K562 (cell line): Measurements from ENCODE around the gene AMIGO3.

ENCODE experiments used
- ARHGAP35 ChIP-seq: fragments of 450-650 bp; IDR thresholded peaks from 2 replicates; pipeline ENCODE4 v1.6.1; 2018; ENCODE audit not compliant: partially characterized antibody
- ATF3 ChIP-seq, 2 experiments: fragments of 450-650 bp in 1 of 2; sonication (generic) in 1 of 2; formaldehyde crosslinking in 1 of 2; IDR thresholded peaks in 1 of 2; conservative IDR thresholded peaks in 1 of 2; 2 replicates each; pipeline versions ENCODE4 v1.6.1 to v1.8.1; 2016 to 2023; ENCODE audit warnings: mild to moderate bottlenecking in 2 of 2, moderate library complexity in 2 of 2, inconsistent platforms in 1 of 2, missing genetic modification reagents in 1 of 2
- ATF6 ChIP-seq: sonication (generic); formaldehyde crosslinking; IDR thresholded peaks from 2 replicates; pipeline ENCODE4 v1.4.0; 2020; ENCODE audit warnings: mild to moderate bottlenecking, missing genetic modification reagents
- BHLHE40 ChIP-seq: IDR thresholded peaks from 2 replicates; pipeline ENCODE4 v1.6.1; 2011; ENCODE audit warnings: low read length, improper control_type of control experiment
- CTCF ChIP-seq, 3 experiments: IDR thresholded peaks in 2 of 3; conservative IDR thresholded peaks in 1 of 3; 2 replicates each; pipeline ENCODE4 v1.5.1; 2011 to 2012; ENCODE audit warnings: low read length in 3 of 3, mild to moderate bottlenecking in 3 of 3, control low read depth in 2 of 3, improper control_type of control experiment in 1 of 3, inconsistent platforms in 1 of 3, low read depth in 1 of 3, mixed read lengths in 1 of 3, moderate library complexity in 1 of 3; ENCODE audit not compliant: insufficient read depth in 2 of 3
- DEAF1 ChIP-seq: fragments of 450-650 bp; formaldehyde crosslinking; IDR thresholded peaks from 2 replicates; pipeline ENCODE4 v1.4.0; 2020; ENCODE audit warnings: mild to moderate bottlenecking, moderate library complexity
- NCOA1 ChIP-seq: fragments of 450-650 bp; IDR thresholded peaks from 2 replicates; pipeline ENCODE4 v1.6.1; 2016; ENCODE audit warnings: low read depth
- TRIM24 ChIP-seq, 2 experiments: fragments of 450-650 bp; IDR thresholded peaks; 2 replicates each; pipeline ENCODE4 v1.6.1; 2016
- ZFP36 ChIP-seq: fragments of 150-350 bp; IDR thresholded peaks from 2 replicates; pipeline ENCODE4 v1.6.1; 2018; ENCODE audit warnings: low read length, low read depth; ENCODE audit not compliant: partially characterized antibody
- TF ChIP-seq, protein P1 (sequence below): fragments of 250-450 bp; sonication (Bioruptor Pico); IDR thresholded peaks from 2 replicates; pipeline ENCODE4 v1.8.0; 2022; ENCODE audit warnings: moderate library complexity, mild to moderate bottlenecking, inconsistent platforms
- TF ChIP-seq, protein P2 (sequence below): sonication (generic); formaldehyde crosslinking; IDR thresholded peaks from 2 replicates; pipeline ENCODE4 v1.8.1; 2022; ENCODE audit warnings: missing genetic modification reagents
- TF ChIP-seq, protein P3 (sequence below), 2 experiments: fragments of 450-650 bp; formaldehyde crosslinking in 1 of 2; IDR thresholded peaks; 2 replicates each; pipeline versions ENCODE4 v1.4.0 to v1.6.1; 2014 to 2020; ENCODE audit warnings: mild to moderate bottlenecking in 2 of 2, borderline replicate concordance in 1 of 2, low read depth in 1 of 2

DNA sequence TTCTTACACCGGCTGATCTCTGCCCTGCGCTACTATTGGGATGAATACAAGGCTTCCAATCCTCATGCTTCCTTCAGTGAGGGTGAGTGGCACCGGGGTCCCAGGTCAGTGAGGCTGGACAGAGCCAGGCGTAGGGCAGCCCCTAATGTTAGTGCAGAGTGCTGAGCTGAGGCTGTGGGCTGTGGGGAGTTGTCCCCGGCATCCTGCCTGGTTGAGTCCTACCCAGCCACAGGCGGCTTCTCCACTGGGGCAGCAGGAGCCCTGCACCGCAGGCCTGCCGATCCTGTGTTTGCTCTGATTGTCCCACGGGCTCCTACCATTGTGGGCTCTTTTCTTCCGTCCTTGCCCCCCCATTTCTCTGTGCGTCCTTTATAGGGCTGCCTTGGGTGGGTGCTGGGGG, 16.8 kb downstream of the AMIGO3 start:
- no peak for TF ChIP-seq CTCF (IDR thresholded peaks at IDR 0.05 in 2 of 3, conservative IDR thresholded peaks at IDR 0.05 in 1 of 3; ENCODE audit: insufficient read depth in 2 of 3, low read depth in 1 of 3, low read length in 3 of 3)
- no peak for TF ChIP-seq TRIM24 (IDR thresholded peaks at IDR 0.05)
- TF ChIP-seq ATF3 (IDR thresholded peaks at IDR 0.05) = no peak
- no peak for TF ChIP-seq ATF3 (CRISPR knock-in tag; conservative IDR thresholded peaks at IDR 0.05)
- TF ChIP-seq ATF6 (CRISPR knock-in tag) = no peak
- TF ChIP-seq, protein P1, sequence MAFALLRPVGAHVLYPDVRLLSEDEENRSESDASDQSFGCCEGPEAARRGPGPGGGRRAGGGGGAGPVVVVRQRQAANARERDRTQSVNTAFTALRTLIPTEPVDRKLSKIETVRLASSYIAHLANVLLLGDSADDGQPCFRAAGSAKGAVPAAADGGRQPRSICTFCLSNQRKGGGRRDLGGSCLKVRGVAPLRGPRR = no peak
- TF ChIP-seq BHLHE40 = no peak
- TF ChIP-seq, protein P2, sequence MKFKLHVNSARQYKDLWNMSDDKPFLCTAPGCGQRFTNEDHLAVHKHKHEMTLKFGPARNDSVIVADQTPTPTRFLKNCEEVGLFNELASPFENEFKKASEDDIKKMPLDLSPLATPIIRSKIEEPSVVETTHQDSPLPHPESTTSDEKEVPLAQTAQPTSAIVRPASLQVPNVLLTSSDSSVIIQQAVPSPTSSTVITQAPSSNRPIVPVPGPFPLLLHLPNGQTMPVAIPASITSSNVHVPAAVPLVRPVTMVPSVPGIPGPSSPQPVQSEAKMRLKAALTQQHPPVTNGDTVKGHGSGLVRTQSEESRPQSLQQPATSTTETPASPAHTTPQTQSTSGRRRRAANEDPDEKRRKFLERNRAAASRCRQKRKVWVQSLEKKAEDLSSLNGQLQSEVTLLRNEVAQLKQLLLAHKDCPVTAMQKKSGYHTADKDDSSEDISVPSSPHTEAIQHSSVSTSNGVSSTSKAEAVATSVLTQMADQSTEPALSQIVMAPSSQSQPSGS = no peak
- no peak for TF ChIP-seq DEAF1 (CRISPR knock-in tag)
- no peak for TF ChIP-seq NCOA1
- TF ChIP-seq ZFP36 = no peak
- TF ChIP-seq, protein P3, sequence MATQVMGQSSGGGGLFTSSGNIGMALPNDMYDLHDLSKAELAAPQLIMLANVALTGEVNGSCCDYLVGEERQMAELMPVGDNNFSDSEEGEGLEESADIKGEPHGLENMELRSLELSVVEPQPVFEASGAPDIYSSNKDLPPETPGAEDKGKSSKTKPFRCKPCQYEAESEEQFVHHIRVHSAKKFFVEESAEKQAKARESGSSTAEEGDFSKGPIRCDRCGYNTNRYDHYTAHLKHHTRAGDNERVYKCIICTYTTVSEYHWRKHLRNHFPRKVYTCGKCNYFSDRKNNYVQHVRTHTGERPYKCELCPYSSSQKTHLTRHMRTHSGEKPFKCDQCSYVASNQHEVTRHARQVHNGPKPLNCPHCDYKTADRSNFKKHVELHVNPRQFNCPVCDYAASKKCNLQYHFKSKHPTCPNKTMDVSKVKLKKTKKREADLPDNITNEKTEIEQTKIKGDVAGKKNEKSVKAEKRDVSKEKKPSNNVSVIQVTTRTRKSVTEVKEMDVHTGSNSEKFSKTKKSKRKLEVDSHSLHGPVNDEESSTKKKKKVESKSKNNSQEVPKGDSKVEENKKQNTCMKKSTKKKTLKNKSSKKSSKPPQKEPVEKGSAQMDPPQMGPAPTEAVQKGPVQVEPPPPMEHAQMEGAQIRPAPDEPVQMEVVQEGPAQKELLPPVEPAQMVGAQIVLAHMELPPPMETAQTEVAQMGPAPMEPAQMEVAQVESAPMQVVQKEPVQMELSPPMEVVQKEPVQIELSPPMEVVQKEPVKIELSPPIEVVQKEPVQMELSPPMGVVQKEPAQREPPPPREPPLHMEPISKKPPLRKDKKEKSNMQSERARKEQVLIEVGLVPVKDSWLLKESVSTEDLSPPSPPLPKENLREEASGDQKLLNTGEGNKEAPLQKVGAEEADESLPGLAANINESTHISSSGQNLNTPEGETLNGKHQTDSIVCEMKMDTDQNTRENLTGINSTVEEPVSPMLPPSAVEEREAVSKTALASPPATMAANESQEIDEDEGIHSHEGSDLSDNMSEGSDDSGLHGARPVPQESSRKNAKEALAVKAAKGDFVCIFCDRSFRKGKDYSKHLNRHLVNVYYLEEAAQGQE (IDR thresholded peaks at IDR 0.05; ENCODE audit: borderline replicate concordance) = no peak
- TF ChIP-seq, protein P3 (CRISPR knock-in tag; IDR thresholded peaks at IDR 0.05; ENCODE audit: low read depth) = no peak
- no peak for TF ChIP-seq ARHGAP35
